OCI-LY1 (cell line): ENCODE measurements around the gene MZB1.

ENCODE experiments used
- H2AFZ ChIP-seq: fragments of 200-600 bp; sonication (generic), shearing (Covaris generic); 2 replicates; pipeline ENCODE4 v1.6.0; 2014; ENCODE audit warnings: antibody characterized with exemption, mild to moderate bottlenecking, low read length
- H3F3A ChIP-seq: fragments of 200-600 bp; sonication (generic), shearing (Covaris generic); 2 replicates; pipeline ENCODE4 v1.6.0; 2014; ENCODE audit warnings: mild to moderate bottlenecking, antibody characterized with exemption, low read length, moderate library complexity; ENCODE audit not compliant: insufficient read depth
- H3K27ac ChIP-seq: fragments of 200-600 bp; sonication (generic); 2 replicates; pipeline ENCODE4 v1.5.1; 2014; ENCODE audit warnings: low read length, mixed run types, mild to moderate bottlenecking, low read depth; ENCODE audit not compliant: poor library complexity, severe bottlenecking
- H3K27me3 ChIP-seq: fragments of 200-600 bp; sonication (generic); 2 replicates; pipeline ENCODE4 v1.6.0; 2014; ENCODE audit warnings: antibody characterized with exemption, mild to moderate bottlenecking, low read length, moderate library complexity; ENCODE audit not compliant: insufficient read depth
- H3K36me3 ChIP-seq: fragments of 200-600 bp; sonication (generic); 2 replicates; pipeline ENCODE4 v1.6.1; 2014; ENCODE audit warnings: mild to moderate bottlenecking, antibody characterized with exemption, low read length, moderate library complexity, mixed read lengths; ENCODE audit not compliant: insufficient read depth
- H3K4me1 ChIP-seq: fragments of 200-600 bp; sonication (generic); 2 replicates; pipeline ENCODE4 v1.5.1; 2014; ENCODE audit warnings: mild to moderate bottlenecking, low read length, moderate library complexity; ENCODE audit not compliant: insufficient read depth, severe bottlenecking
- H3K4me2 ChIP-seq: fragments of 200-600 bp; sonication (generic), shearing (Covaris generic); 2 replicates; pipeline ENCODE4 v1.6.1; 2014; ENCODE audit warnings: low read length
- H3K4me3 ChIP-seq: fragments of 200-600 bp; sonication (generic); 2 replicates; pipeline ENCODE4 v1.5.1; 2014; ENCODE audit warnings: low read length, low read depth, mild to moderate bottlenecking, mixed read lengths; ENCODE audit not compliant: poor library complexity, severe bottlenecking
- H3K79me2 ChIP-seq: fragments of 200-600 bp; shearing (Covaris generic); 2 replicates; pipeline ENCODE4 v1.6.1; 2016; ENCODE audit warnings: mixed run types, low read length, mixed read lengths; ENCODE audit not compliant: insufficient read depth
- H3K9ac ChIP-seq: fragments of 200-600 bp; sonication (generic), shearing (Covaris generic); 2 replicates; pipeline ENCODE4 v1.6.1; 2014; ENCODE audit warnings: mild to moderate bottlenecking, low read length, mixed read lengths
- H3K9me2 ChIP-seq: fragments of 200-600 bp; sonication (generic), shearing (Covaris generic); 2 replicates; pipeline ENCODE4 v1.6.1; 2014; ENCODE audit warnings: low read depth, mild to moderate bottlenecking, low read length, mixed read lengths
- H3K9me3 ChIP-seq: fragments of 200-600 bp; shearing (Covaris generic); 2 replicates; pipeline ENCODE4 v1.6.1; 2014; ENCODE audit warnings: low read length, mixed read lengths
- H4K20me1 ChIP-seq: fragments of 200-600 bp; sonication (generic), shearing (Covaris generic); 2 replicates; pipeline ENCODE4 v1.6.0; 2016; ENCODE audit warnings: mild to moderate bottlenecking, low read length; ENCODE audit not compliant: insufficient read depth
- CTCF ChIP-seq: fragments of 200-600 bp; sonication (generic), shearing (Covaris generic); IDR thresholded peaks from 2 replicates; pipeline ENCODE4 v1.5.1; 2017; ENCODE audit warnings: mild to moderate bottlenecking, antibody characterized with exemption, low read length, moderate library complexity, mixed read lengths
- EZH2 ChIP-seq: fragments of 200-600 bp; sonication (generic), shearing (Covaris generic); IDR thresholded peaks from 2 replicates; pipeline ENCODE4 v1.8.0; 2017; ENCODE audit warnings: borderline replicate concordance, mixed run types, mild to moderate bottlenecking, antibody characterized with exemption, low read length, moderate library complexity, mixed read lengths

MZB1 gene

GRCh38 chr5:139419226-139420192, 29.8 kb upstream of the MZB1 start:
- Histone ChIP-seq H3K36me3 (no peaks in the 10 kb centered on the region), H4K20me1 (no peaks in the 10 kb centered on the region), H3K9me3 (no peaks in the 10 kb centered on the region), H3K4me2 (no peak overlapping the region), H3K79me2 (no peaks in the 10 kb centered on the region), H3K4me1 (no peaks in the 10 kb centered on the region), H3K27ac (no peak overlapping the region), H3K9me2 (no peaks in the 10 kb centered on the region), H3K27me3 (no peaks in the 10 kb centered on the region), H3K4me3 (no peak overlapping the region), H3F3A (no peaks in the 10 kb centered on the region), H2AFZ (no peak overlapping the region), H3K9ac (no peak overlapping the region)
- TF ChIP-seq CTCF (no peak), EZH2 (no peak)

- Histone ChIP-seq H3K27ac (no peak overlapping the region), H3K79me2 (no peaks in the 10 kb centered on the region), H2AFZ (no peak overlapping the region), H3K9me3 (no peaks in the 10 kb centered on the region), H3K9ac (no peak overlapping the region), H3K27me3 (no peaks in the 10 kb centered on the region), H3K4me2 (no peak overlapping the region), H3K9me2 (no peaks in the 10 kb centered on the region), H3F3A (no peaks in the 10 kb centered on the region), H3K4me3 (no peak overlapping the region), H4K20me1 (no peaks in the 10 kb centered on the region), H3K4me1 (no peaks in the 10 kb centered on the region), H3K36me3 (no peaks in the 10 kb centered on the region)
- TF ChIP-seq EZH2 (no peak), CTCF (no peak)
Measured at GRCh38 chr5:139418793-139419192, 29.1 kb upstream of the MZB1 start.

GRCh38 chr5:139417214-139417613, 27.5 kb upstream of the MZB1 start:
- no peak for TF ChIP-seq CTCF
- Histone ChIP-seq H3K9ac (no peak overlapping the region), H3K27me3 (no peaks in the 10 kb centered on the region), H4K20me1 (no peaks in the 10 kb centered on the region), H3F3A (no peaks in the 10 kb centered on the region), H3K4me3 (no peak overlapping the region), H3K36me3 (no peaks in the 10 kb centered on the region), H3K27ac (no peak overlapping the region), H3K4me1 (no peaks in the 10 kb centered on the region), H2AFZ (no peak overlapping the region), H3K9me2 (no peaks in the 10 kb centered on the region), H3K4me2 (no peak overlapping the region), H3K9me3 (no peaks in the 10 kb centered on the region), H3K79me2 (no peaks in the 10 kb centered on the region)
